Measurements from ENCODE around the gene UTP14C. TPM values are rescaled to one million over a fixed set of nuclear protein-coding genes. Genes with fewer than 3 reads are reported as not detected.

UTP14C gene
- total and polyA plus RNA-seq, 2 donors (not counting 1 experiment from before 2014, with no cell fraction given) = 14.5 to 20.5 TPM

GRCh38 chr13:52016296-52016695, 8.2 kb upstream of the UTP14C start:
- H3K4me2 ChIP-seq (ENCODE audit: extremely low read depth, insufficient read depth, low read length) = no peak overlapping the region
- no peaks in the 10 kb centered on the region for H3K36me3 ChIP-seq (ENCODE audit: control insufficient read depth, insufficient read depth, low read length)
- H3K4me1 ChIP-seq (ENCODE audit: control insufficient read depth, extremely low read depth, insufficient read depth, low read length) = no peaks in the 10 kb centered on the region
- no peak for TF ChIP-seq CTCF (conservative IDR thresholded peaks at IDR 0.05 in 1 of 2, IDR thresholded peaks at IDR 0.05 in 1 of 2; ENCODE audit: low read depth in 1 of 2, low read length in 2 of 2)
- no peak for TF ChIP-seq EZH2 (IDR thresholded peaks at IDR 0.05; ENCODE audit: low read length, missing control alignments)
- no peak overlapping the region for H3K9ac ChIP-seq (ENCODE audit: insufficient read depth, low read length)
- no peak overlapping the region for H2AFZ ChIP-seq (ENCODE audit: low read length)
- DNase-seq (ENCODE audit: low read depth in 2 of 2) = no peak
- H3K9me3 ChIP-seq (ENCODE audit: control insufficient read depth, insufficient read depth, low read depth, low read length) = no peaks in the 10 kb centered on the region
- no peaks in the 10 kb centered on the region for H3K27me3 ChIP-seq (ENCODE audit: control insufficient read depth, insufficient read depth, low read length)
- H3K4me3 ChIP-seq (replicated peaks in 1 of 4; ENCODE audit: control extremely low read depth in 1 of 4, insufficient read depth in 1 of 4, low read depth in 3 of 4, low read length in 4 of 4) = no peak overlapping the region
- no peak overlapping the region for H3K27ac ChIP-seq (ENCODE audit: insufficient read depth, low read length)
- no peaks in the 10 kb centered on the region for H4K20me1 ChIP-seq (ENCODE audit: control insufficient read depth, extremely low read depth, insufficient read depth, low read length)
- H3K79me2 ChIP-seq (ENCODE audit: control insufficient read depth, insufficient read depth, low read length) = peaks cover 25% of the 10 kb centered on the region

- H3K9me3 ChIP-seq (ENCODE audit: control insufficient read depth, insufficient read depth, low read depth, low read length) = no peaks in the 10 kb centered on the region
- H3K9ac ChIP-seq (ENCODE audit: insufficient read depth, low read length) = no peak overlapping the region
- H3K4me2 ChIP-seq (ENCODE audit: extremely low read depth, insufficient read depth, low read length) = no peak overlapping the region
Observed at GRCh38 chr13:52020191-52020590, 4.3 kb upstream of the UTP14C start.

GRCh38 chr13:52022356-52022755, 2.1 kb upstream of the UTP14C start:
- TF ChIP-seq CTCF (conservative IDR thresholded peaks at IDR 0.05 in 1 of 2, IDR thresholded peaks at IDR 0.05 in 1 of 2; ENCODE audit: low read depth in 1 of 2, low read length in 2 of 2) (no peak), EZH2 (IDR thresholded peaks at IDR 0.05; ENCODE audit: low read length, missing control alignments) (no peak)
- Histone ChIP-seq H3K27ac (ENCODE audit: insufficient read depth, low read length) (no peak overlapping the region), H3K4me3 (replicated peaks in 1 of 4; ENCODE audit: control extremely low read depth in 1 of 4, insufficient read depth in 1 of 4, low read depth in 3 of 4, low read length in 4 of 4) (no peak overlapping the region), H3K9ac (ENCODE audit: insufficient read depth, low read length) (no peak overlapping the region), H3K9me3 (ENCODE audit: control insufficient read depth, insufficient read depth, low read depth, low read length) (no peaks in the 10 kb centered on the region), H3K79me2 (ENCODE audit: control insufficient read depth, insufficient read depth, low read length) (no peaks in the 10 kb centered on the region), H3K4me1 (ENCODE audit: control insufficient read depth, extremely low read depth, insufficient read depth, low read length) (no peaks in the 10 kb centered on the region), H3K27me3 (ENCODE audit: control insufficient read depth, insufficient read depth, low read length) (no peaks in the 10 kb centered on the region), H2AFZ (ENCODE audit: low read length) (no peak overlapping the region), H4K20me1 (ENCODE audit: control insufficient read depth, extremely low read depth, insufficient read depth, low read length) (no peaks in the 10 kb centered on the region), H3K4me2 (ENCODE audit: extremely low read depth, insufficient read depth, low read length) (no peak overlapping the region), H3K36me3 (ENCODE audit: control insufficient read depth, insufficient read depth, low read length) (peaks cover 2% of the 10 kb centered on the region)
- no peak for DNase-seq (ENCODE audit: low read depth in 2 of 2)

More at GRCh38 chr13:52020191-52020590, 4.3 kb upstream of the UTP14C start:
- Histone ChIP-seq H3K79me2 (ENCODE audit: control insufficient read depth, insufficient read depth, low read length) (peaks cover 4% of the 10 kb centered on the region), H2AFZ (ENCODE audit: low read length) (no peak overlapping the region), H3K27ac (ENCODE audit: insufficient read depth, low read length) (no peak overlapping the region), H3K4me3 (replicated peaks in 1 of 4; ENCODE audit: control extremely low read depth in 1 of 4, insufficient read depth in 1 of 4, low read depth in 3 of 4, low read length in 4 of 4) (no peak overlapping the region), H3K27me3 (ENCODE audit: control insufficient read depth, insufficient read depth, low read length) (no peaks in the 10 kb centered on the region), H3K36me3 (ENCODE audit: control insufficient read depth, insufficient read depth, low read length) (peaks cover 2% of the 10 kb centered on the region), H3K4me1 (ENCODE audit: control insufficient read depth, extremely low read depth, insufficient read depth, low read length) (no peaks in the 10 kb centered on the region), H4K20me1 (ENCODE audit: control insufficient read depth, extremely low read depth, insufficient read depth, low read length) (no peaks in the 10 kb centered on the region)
- TF ChIP-seq EZH2 (IDR thresholded peaks at IDR 0.05; ENCODE audit: low read length, missing control alignments) = no peak
- no peak for DNase-seq (ENCODE audit: low read depth in 2 of 2)

All from fibroblast of lung (primary cell).